SK-MEL-5 (cell line): ENCODE data around the gene CHST6. TPM values are rescaled to one million over a fixed set of nuclear protein-coding genes. Genes with fewer than 3 reads are reported as not detected.
"Not testable (repeated sequence)": the region's sequence is repeated elsewhere in the genome, so short reads cannot be mapped to it uniquely, and the experiment has no call there.

Source experiments
- DNase-seq: peaks from one replicate; pipeline ENCODE4 v3.0.0-alpha.2; 2016; ENCODE audit warnings: low read depth, low spot score
- in situ Hi-C: cut with HindIII; loops from 2 replicates; pipeline ENCODE4 v1.10.0; 2016; ENCODE audit warnings: low sequenced_read_pairs, high pct_unique_total_duplicates, low pct_unique_long_range_greater_than_20kb
- total RNA-seq: library from RNA; depleted of rRNA; stranded (reverse); fragments of >200 nt; shearing (Covaris generic); gene quantifications from 2 replicates; pipeline ENCODE4 v1.2.3, GENCODE V29; 2014

The CHST6 gene
- total RNA-seq, 1 experiment from 2014 or later, result 10.2 TPM

DNA sequence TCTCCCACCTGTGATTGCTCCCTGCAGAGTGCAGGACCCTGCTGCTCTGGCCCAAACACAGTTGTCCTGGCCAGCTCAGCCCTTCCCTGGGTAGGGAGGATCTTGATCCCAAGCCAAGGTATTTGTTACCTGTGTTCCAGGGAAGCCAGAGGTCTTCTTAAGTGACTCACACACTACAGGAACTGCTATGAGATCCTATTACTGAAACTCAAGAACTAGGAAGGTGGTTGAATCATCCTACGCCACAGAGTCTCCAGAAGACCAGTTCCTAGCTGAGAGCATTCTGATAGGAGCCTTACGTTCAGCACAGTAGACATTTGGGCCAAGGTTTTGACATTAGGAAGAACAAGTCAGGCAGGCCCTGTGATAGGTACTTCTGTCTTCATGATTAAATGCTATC is 12.0 kb downstream of the CHST6 start:
- no peak for DNase-seq
- in situ Hi-C loops, result no loop called here

DNA sequence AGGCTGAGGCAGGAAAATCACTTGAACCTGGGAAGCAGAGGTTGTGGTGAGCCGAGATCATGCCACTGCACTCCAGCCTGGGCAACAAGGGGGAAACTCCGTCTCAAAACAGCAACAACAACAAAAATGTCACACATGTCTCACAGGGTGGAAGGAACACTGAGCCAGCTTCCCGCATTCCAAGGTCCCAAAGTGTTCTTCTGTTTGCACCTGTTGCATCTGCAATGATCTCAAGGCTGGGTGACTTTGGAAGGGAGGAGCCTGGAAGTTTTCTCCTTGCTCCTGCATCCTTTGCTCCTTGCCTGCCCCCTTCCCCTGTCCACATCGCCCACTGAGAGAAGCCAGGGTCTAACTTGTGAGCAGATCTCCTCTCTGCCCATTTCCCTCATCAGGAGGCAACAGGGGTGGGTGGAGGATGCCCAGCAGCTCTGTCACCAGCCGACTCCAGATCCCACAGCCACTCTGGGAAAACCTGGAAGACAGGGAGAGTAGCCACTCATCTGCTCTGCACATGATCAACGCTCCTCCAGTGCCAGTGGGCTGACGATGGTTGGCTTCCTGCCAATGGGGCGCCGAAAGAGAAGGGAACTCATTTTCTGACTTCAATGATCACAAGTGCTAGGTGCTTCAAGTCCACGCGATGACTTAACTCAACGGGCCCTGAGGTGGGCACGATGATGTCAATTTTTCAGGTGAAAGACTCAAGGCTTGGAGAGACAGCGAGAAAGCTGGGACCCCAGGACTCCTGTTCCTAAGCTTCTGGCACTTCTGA is 12.6 kb downstream of the CHST6 start:
- in situ Hi-C loops, result no loop called here
- DNase-seq, result no peak

DNA sequence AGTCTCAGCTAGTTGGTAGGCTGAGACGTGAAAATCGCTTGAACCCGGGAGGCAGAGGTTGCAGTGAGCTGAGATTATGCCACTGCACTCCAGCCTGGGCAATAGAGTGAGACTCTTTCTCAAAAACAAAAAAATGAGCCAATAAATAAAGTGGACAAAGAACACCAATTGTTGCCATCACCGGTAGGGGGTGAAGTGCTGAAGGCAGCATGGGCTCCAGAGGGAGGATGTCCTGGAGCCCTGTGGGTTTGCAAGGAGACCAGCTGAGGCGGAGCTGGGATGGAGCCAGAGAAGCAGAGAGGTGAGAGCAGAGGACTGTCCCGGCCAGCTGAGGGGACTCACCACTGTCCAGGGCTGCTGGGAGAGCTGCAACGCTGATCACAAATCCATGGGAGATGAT is 13.8 kb downstream of the CHST6 start:
- DNase-seq, result peak; percentile 40
- in situ Hi-C loops, result no loop called here

DNA sequence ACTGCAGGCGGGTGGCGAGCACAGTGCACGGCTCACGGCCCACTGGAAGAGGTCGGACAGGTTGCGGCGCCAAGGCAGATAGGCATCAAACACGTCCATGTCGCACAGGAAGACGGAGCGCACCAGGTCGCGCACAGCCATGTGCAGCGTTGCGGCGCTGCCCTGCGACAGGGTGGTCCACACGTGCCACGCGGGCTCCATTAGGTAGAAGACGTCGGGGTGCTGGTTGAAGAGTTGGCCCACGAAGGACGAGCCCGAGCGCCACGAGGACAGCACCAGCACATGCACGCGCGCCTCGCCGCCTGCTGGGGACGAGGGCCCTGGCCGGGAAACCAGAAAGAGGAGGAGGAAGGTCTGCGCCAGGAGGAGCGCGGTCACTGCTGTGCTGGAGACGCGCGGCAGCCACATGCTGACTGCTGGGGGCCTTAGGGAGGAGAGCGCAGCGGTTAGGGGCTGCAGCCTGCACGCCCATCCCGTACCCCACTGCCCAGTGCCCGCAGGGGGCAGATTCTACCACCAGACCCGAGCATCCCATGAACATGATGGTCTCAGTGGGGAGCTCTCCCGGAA is 15.7 kb downstream of the CHST6 start:
- in situ Hi-C loops, result no loop called here
- no peak for DNase-seq

DNA sequence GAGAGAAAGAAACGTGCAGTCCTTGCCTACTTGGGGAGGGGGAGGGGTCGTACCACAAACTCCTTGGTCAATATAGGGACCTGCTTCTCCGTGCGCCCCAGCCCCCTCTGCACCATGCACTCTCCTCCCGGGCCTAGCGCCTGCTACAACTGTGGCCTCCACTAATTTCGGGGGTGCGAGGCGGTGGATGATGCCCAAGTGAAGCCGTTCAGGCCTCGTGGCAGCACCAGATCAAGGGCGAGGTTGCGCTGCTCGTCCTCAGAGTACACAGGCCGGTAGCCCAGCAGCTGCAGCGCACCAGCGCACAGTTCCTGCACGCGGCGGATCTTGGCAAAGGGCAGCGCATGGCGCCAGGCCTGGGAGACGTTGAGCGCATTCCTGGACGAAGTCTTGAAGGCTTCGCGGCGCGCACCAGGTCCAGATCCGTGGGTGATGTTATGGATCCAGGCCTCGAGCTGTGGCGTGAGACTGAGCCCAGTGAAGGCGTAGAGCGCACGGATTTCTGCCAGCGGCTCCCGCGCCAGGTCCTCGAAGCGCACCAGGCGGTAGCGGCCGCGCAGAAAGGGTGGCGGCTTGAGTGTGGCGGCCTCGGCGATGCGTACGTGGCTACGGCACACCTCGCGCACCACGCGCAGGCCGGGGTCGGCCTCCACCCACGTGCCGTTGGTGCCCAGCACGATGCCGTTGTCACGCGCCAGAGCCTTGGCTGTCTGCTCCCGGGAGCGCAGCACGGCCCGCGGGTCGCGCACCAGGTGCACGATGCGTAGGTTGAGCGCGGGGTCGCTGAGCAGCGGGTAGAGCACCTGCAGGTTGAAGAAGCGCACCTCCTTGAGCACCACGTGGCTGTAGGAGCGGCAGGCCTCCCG is 16.5 kb downstream of the CHST6 start:
- in situ Hi-C loops, result no loop called here

DNA sequence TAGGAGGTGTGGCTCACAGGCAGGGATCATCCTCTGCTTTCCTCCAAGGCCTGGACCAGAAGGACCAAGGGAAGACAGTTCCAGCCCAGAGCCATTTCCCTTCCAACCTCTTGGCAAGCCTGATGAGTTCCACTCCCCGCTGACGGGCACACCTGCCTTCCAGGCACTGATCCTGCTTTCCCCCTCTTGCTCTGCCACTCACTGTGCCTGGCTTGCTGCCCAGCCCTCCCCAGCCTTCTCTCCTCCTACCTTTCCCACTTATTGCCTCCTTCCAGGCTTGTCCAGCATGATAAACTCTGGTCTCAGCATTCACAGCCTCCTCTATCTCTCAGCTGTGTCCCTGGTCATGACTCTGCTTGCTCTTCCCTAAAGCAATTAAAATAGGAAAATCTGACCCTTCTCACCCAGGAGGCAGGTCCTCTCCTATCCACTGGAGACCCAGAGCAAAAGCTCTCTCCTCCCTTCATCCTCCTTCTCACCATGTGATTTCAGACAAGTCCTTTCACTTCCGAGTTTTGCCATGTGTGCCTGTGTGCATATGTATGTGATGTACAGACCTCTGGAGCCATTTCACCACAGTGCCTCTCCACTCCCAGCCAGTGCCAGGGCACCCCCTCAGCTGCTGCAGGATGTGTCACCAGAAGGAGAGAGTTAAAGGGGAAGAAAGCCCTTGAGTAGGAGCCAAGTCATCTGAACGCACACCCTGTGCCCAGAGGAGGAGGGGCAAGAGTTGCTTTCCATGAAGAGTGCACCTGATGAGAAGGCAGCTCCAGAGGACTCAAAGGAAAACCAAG is 17.4 kb downstream of the CHST6 start:
- in situ Hi-C loops, result no loop called here
- no peak for DNase-seq

More for the DNA sequence above, 16.5 kb downstream of the CHST6 start:
- no peak for DNase-seq

DNA sequence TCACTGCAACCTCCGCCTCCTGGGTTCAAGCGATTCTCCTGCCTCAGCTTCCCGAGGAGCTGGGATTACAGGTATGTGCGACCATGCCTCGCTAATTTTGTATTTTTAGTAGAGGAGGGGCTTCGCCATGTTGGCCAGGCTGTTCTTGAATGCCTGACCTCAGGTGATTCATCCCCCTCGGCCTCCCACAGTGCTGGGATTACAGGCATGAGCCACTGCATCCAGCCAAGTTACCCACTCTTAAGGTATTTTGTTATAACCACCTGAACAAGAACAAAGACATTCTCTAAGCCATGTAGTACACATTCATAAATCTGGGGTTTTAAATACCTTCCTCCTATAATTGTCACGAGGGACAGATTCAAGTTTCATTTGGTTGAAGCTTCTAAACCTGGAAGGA is 18.4 kb downstream of the CHST6 start:
- in situ Hi-C loops, result no loop called here
- DNase-seq, result no peak

DNA sequence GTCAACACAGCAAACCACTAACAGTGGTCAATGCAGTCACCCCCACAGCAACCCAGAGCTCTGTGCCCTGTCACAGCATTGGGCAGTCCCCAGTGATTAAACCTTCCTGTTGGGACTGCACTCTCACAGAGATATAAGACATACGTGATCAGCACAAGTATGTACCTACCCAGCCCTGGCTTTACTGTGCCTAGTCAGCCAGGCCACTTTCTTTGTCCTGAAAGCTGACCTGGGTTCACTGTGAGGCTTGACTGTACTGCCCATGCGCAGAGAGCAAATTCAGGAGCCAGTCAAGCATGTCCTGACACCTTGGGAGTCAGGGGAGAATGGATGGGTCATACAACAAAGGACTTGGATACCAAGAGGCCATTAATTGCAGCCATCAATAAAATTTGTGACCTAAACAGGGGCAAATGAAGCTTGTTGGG is 19.8 kb downstream of the CHST6 start:
- no peak for DNase-seq
- in situ Hi-C loops, result no loop called here

DNA sequence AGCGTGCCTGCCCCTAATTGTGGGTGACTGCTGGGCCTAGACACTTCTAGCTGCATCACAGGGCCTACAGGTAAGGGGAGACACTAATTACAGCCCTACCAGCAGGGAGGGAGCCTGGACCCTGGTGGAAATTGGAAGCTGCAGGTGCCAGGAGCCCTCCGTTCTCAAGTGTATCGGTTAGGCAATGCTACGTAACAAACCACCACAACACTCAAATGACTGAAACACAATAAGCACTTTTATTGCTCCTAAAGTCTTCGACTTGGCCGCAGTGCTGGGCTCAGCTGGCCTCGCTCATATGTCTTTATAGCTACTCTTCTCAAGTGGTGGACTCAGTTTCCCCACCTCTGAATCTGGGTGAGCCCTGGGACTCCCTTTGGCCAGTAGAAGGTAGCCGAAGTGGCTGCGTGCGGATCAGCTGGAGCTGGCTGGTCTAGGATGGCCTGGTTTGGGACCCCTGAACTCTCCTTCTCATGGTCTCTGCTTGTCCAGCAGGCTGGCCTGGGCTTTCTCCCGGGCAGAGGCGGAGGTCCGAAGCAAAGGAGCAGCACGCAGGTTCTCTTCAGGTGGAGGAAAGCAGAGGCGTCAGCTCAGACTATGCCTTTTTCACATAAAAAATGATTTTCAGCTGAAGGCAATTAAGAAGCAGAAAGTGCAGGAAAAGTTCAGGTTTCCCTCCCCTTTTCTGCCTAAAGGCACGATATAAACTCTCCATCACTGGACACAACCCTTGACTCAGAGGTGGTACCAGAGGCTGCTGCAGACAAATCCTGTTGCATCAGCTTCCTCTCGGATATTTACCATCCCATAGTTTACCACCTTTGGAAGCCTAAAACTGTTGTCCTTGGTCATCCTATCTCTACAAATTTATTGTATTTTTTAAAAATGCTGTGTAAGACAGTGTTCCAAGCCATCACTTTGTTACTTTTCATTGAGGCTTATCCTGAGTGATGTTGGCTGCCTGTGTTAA is 22.0 kb downstream of the CHST6 start:
- in situ Hi-C loops, result no loop called here
- DNase-seq, result no peak

DNA sequence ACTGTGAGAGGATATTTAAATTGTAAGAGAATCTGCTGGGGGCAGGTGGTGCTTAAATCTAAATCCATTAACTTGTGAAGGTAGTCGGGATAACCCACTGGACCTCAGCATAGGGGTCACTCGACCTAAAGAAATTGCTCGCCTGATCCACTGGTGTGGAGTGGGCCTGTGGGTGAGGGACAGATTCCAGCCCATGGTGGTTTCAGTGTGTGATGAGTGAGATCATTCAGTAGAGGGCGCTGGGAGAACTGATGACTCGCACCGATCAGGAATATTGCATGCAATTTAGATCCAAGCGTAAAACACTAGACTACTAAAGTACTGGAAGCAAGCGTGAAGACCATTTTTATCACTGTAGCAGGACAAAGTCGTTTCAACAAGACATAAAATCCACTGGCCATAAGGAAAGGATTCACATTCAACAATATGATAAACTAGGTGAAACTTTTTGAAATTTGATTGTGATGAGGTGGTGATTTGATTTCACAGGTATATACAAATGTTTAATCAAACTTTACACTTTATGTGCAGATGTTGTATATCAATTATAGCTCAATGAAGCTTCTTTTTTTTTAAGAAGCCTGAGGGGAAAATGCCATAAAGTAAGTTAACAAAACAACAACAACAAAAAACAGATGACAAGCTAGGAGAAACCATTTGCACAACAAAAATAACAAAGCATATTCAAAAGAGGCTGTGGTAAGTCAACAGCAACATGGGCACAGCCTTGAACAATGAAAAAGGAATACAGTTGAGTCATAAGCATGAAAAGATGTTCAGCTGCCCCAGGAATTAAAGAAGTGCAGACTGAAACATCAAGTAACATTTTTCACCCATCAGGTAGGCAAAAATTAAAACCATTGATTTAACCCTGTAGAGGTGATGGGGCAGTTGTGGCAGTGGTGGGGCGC is 23.3 kb downstream of the CHST6 start:
- DNase-seq, result peak; percentile 74
- in situ Hi-C loops, result no loop called here

DNA sequence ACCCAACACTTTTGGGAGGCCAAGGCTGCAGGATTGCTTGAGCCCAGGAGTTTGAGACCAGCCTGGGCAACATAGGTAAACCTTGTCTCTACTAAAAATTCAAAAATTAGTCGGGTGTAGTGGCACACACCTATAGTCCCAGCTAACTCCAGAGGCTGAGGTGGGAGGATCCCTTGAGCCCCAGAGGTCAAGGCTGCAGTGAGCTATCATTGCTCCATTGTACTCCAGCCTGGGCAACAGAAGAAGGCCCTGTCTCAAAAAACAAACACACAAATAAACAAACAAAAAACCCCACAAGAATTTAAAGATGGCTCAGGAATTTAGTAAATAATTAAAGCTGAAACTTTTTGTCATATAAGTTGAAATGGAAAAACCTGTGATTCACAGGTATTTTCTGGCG is 28.5 kb downstream of the CHST6 start:
- DNase-seq, result no peak
- in situ Hi-C loops, result no loop called here

DNA sequence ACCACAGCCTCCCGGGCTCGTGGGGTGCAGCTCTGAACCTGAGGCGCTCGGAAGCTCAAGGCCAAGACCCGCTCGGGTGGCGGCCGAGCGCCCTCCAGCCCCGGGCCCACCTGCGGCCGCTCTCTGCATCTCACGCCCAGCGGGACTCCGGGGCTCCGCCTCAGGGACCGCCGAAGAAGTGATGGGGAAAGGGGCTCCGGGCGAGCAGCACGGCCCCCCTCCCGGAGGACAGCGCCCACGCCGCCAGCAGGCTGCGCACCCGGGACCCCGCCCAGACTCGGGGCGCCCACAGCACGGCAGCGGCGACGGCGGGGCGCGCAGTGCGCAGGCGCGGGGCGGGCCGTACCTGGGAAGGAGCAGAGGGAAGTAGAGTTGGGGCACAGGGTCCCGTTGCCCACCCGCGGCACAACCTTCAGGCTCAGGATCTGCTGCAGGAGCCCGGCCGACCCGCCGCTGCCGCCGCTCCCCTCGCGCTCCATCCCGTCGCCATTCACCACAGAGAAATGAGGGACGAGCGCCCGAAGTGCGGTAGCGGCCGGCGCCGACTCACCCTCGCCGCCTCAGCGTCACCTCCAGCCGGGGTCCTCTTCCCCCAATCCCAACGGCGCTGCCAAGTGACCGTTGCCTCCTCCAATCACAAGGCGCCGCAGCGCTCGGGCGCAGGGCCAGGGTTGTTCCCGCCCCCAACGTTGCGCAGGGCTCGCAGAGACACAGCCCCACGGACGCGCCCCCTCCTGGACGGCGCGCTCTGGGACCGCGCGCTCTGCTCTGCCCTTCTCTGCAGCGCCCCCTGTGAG is 30.9 kb downstream of the CHST6 start, which contains the start of gene TMEM170A:
Gene TMEM170A (minus strand): TSS at position 568 of the 797 bp plus-strand sequence. CDS start 89 bp downstream, at position 479.
- DNase-seq, result peak; percentile 96
- in situ Hi-C loops, result no loop called here

DNA sequence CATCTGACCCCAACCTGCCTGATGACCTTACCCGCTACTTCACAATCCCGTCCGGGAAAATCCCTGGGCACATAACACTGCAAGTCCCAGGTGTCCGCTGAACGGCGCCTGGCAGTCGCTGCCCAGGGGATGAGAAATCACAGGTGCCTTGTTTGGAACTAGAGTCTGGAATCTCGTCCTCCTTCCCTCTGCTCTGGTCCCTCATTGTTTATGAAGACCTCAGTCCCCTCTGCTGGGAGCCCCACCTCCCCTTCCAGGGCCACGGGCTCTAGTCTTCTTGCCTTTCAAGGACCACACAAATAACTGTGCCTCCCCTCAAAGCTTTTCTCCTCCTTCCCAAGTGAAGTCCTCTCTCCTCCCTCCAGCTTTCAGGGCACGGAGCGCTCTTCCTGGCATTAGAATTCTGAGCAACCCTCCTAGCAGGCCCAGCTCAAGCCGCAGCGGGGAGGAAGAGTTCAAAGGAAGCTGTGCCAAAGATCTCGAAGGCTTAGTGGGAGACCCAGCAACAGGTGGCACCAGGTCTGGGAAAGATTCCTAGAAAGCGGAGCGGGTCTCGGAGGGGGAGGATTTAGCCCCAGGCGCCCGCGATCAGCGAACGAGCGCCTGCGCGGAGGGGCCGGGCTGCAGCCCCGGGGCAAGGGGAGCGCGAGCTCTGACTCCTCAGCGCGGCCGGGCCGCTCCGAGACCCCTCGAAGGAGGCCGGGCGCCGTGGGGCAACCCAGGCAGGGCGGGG is 31.7 kb downstream of the CHST6 start:
- DNase-seq, in situ Hi-C loops: not testable (repeated sequence)

DNA sequence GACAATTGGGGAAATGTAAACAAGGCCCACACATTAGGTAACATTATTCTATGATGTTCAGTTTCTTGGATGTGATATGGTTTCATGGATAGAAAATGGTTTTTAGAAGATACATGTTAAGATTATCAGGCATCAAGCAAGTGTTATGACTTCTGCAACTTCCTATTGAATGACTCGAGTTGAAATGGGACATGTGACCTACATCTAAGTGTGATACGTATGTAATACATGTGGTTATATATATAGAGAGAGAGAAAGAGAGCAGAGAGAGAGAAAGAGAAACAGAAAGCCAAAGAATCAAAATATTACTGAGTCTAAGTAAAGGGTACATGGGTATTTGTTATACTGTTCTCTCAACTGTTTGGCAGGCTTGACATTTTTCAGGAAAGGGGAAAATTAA is 32.4 kb downstream of the CHST6 start:
- DNase-seq, result no peak
- in situ Hi-C loops, result no loop called here
